GM18505 (cell line): ENCODE measurements around the gene PRAMEF33.
"Not testable (repeated sequence)": the region's sequence is repeated elsewhere in the genome, so short reads cannot be mapped to it uniquely, and the experiment has no call there.

ENCODE experiments used
- ATAC-seq: cut with Tn5 transposase; IDR thresholded peaks from one replicate; pipeline ENCODE4 v1.9.1; 2021; ENCODE audit not compliant: unreplicated experiment

The PRAMEF33 gene

GRCh38 chr1:13303239-13303638 lies at the start of gene PRAMEF33:
PRAMEF33 (plus strand) TSS chr1:13303539; CDS start chr1:13305955, 2,416 bp downstream.
- not testable (repeated sequence) for ATAC-seq

GRCh38 chr1:13253898-13254297 lies 49.4 kb upstream of the PRAMEF33 start, which contains the start of gene PRAMEF5:
PRAMEF5 (plus strand) TSS chr1:13254198; CDS start chr1:13259269, 5,071 bp downstream.
- not testable (repeated sequence) for ATAC-seq

- ATAC-seq, result not testable (repeated sequence)
Observed at GRCh38 chr1:13265124-13265523, 38.2 kb upstream of the PRAMEF33 start.

- ATAC-seq, result not testable (repeated sequence)
Observed at GRCh38 chr1:13277016-13277415, 26.3 kb upstream of the PRAMEF33 start.

GRCh38 chr1:13279617-13280016 lies 23.7 kb upstream of the PRAMEF33 start:
- not testable (repeated sequence) for ATAC-seq

- not testable (repeated sequence) for ATAC-seq
Observed at GRCh38 chr1:13285037-13285436, 18.3 kb upstream of the PRAMEF33 start, which contains the start of gene PRAMEF8. PRAMEF8 (minus strand) TSS chr1:13285137; CDS start chr1:13284091, 1,046 bp downstream.

GRCh38 chr1:13289030-13289429 lies 14.3 kb upstream of the PRAMEF33 start:
- not testable (repeated sequence) for ATAC-seq

- ATAC-seq, result not testable (repeated sequence)
Observed at GRCh38 chr1:13297216-13297931, 6.0 kb upstream of the PRAMEF33 start.

- ATAC-seq, result not testable (repeated sequence)
Observed at GRCh38 chr1:13298699-13299098, 4.6 kb upstream of the PRAMEF33 start.

- not testable (repeated sequence) for ATAC-seq
Observed at GRCh38 chr1:13302197-13302596, 1.1 kb upstream of the PRAMEF33 start.

GRCh38 chr1:13315281-13315680 lies 11.9 kb downstream of the PRAMEF33 start, which contains the start of gene PRAMEF15:
PRAMEF15 (plus strand) TSS chr1:13315581; CDS start chr1:13318408, 2,827 bp downstream.
- not testable (repeated sequence) for ATAC-seq

GRCh38 chr1:13342496-13342895 lies 39.2 kb downstream of the PRAMEF33 start:
- ATAC-seq, result not testable (repeated sequence)

- ATAC-seq, result not testable (repeated sequence)
Observed at GRCh38 chr1:13347034-13347433, 43.7 kb downstream of the PRAMEF33 start, which contains the start of gene PRAMEF14. PRAMEF14 (minus strand) TSS chr1:13347134; CDS start chr1:13345314, 1,820 bp downstream.

- ATAC-seq, result not testable (repeated sequence)
Observed at GRCh38 chr1:13353476-13353875, 50.1 kb downstream of the PRAMEF33 start.

- not testable (repeated sequence) for ATAC-seq
Observed at GRCh38 chr1:13354475-13354874, 51.1 kb downstream of the PRAMEF33 start.

GRCh38 chr1:13356774-13357173 lies 53.4 kb downstream of the PRAMEF33 start:
- ATAC-seq, result not testable (repeated sequence)
